Naive thymus-derived CD4-positive, alpha-beta T cell (primary cell): ENCODE data around the gene THAP4. TPM values are rescaled to one million over a fixed set of nuclear protein-coding genes. Genes with fewer than 3 reads are reported as not detected.

Source experiments
- ATAC-seq: fragments of 150-1000 bp; cut with Tn5 transposase; 2 replicates; pipeline ENCODE4 v1.10.0; 2021; ENCODE audit warnings: mild to moderate bottlenecking, moderate library complexity
- CTCF ChIA-PET: fragments of 350-600 bp; sonication (Branson Sonifier 250); formaldehyde crosslinking; loops from one replicate; lab custom pipeline; 2021; ENCODE audit warnings: antibody characterized with exemption; lab: Charles Lee
- POLR2A ChIA-PET: fragments of 350-600 bp; sonication (Branson Sonifier 250); formaldehyde crosslinking; loops from one replicate; lab custom pipeline; 2021; ENCODE audit warnings: antibody characterized with exemption, inconsistent platforms; lab: Charles Lee
- DNase-seq, 9 donors: peaks; one replicate each; pipeline versions ENCODE4 v3.0.0 to v3.0.0-alpha.2; 2020 to 2022; ENCODE audit warnings: mixed read lengths in 1 of 9
- H3K27ac ChIP-seq: one replicate; pipeline ENCODE4 v1.7.0; 2013; ENCODE audit warnings: mild to moderate bottlenecking, low read depth, low read length, moderate library complexity
- H3K27me3 ChIP-seq, 2 donors: one replicate each; pipeline ENCODE4 v1.7.0; 2013; ENCODE audit warnings: low read length in 2 of 2, mild to moderate bottlenecking in 2 of 2, moderate library complexity in 2 of 2; ENCODE audit not compliant: control insufficient read depth in 2 of 2, insufficient read depth in 2 of 2
- H3K36me3 ChIP-seq, 3 experiments: 1 replicate in 2 of 3; 2 replicates in 1 of 3; pipeline ENCODE4 v1.7.0; 2013; ENCODE audit warnings: low read length in 3 of 3, mild to moderate bottlenecking in 3 of 3, moderate library complexity in 1 of 3; ENCODE audit not compliant: insufficient read depth in 3 of 3, control insufficient read depth in 2 of 3
- H3K4me1 ChIP-seq, 2 donors: one replicate each; pipeline ENCODE4 v1.7.0; 2013; ENCODE audit warnings: low read length in 2 of 2, mild to moderate bottlenecking in 2 of 2, moderate library complexity in 1 of 2; ENCODE audit not compliant: control insufficient read depth in 2 of 2, insufficient read depth in 2 of 2
- H3K4me3 ChIP-seq: 2 replicates; pipeline ENCODE4 v1.7.0; 2013; ENCODE audit warnings: mild to moderate bottlenecking, low read length
- H3K9me3 ChIP-seq, 3 experiments: 1 replicate in 2 of 3; 2 replicates in 1 of 3; pipeline ENCODE4 v1.7.0; 2013; ENCODE audit warnings: low read length in 3 of 3; ENCODE audit not compliant: control insufficient read depth in 2 of 3
- H3K27ac Mint-ChIP-seq, 9 donors: one replicate each; pipeline ENCODE4 v1.8.0; 2020 to 2022; ENCODE audit warnings: mixed read lengths in 9 of 9, mild to moderate bottlenecking in 8 of 9, moderate library complexity in 5 of 9, inconsistent platforms in 2 of 9
- H3K27me3 Mint-ChIP-seq, 5 donors: one replicate each; pipeline ENCODE4 v1.8.0; 2021 to 2022; ENCODE audit warnings: mixed read lengths in 5 of 5, mild to moderate bottlenecking in 1 of 5
- H3K36me3 Mint-ChIP-seq, 5 donors: one replicate each; pipeline ENCODE4 v1.8.0; 2020 to 2022; ENCODE audit warnings: mixed read lengths in 5 of 5, mild to moderate bottlenecking in 3 of 5, inconsistent platforms in 1 of 5
- H3K4me1 Mint-ChIP-seq, 7 donors: one replicate each; pipeline ENCODE4 v1.8.0; 2020 to 2022; ENCODE audit warnings: mixed read lengths in 7 of 7, mild to moderate bottlenecking in 3 of 7, inconsistent platforms in 1 of 7
- H3K4me3 Mint-ChIP-seq, 10 donors: one replicate each; pipeline ENCODE4 v1.8.0; 2020 to 2022; ENCODE audit warnings: mild to moderate bottlenecking in 10 of 10, mixed read lengths in 10 of 10, moderate library complexity in 6 of 10, inconsistent platforms in 2 of 10
- H3K9me3 Mint-ChIP-seq, 11 donors: one replicate each; pipeline ENCODE4 v1.8.0; 2020 to 2022; ENCODE audit warnings: mixed read lengths in 11 of 11, mild to moderate bottlenecking in 4 of 11, inconsistent platforms in 1 of 11, moderate library complexity in 1 of 11
- intact Hi-C, 2 donors: fragments of 100-400 bp; cut with micrococcal nuclease; formaldehyde crosslinking; loops; one replicate each; pipeline ENCODE4 v1.15.1; 2023
- polyA plus RNA-seq, 2 donors: library from polyadenylated mRNA; unstranded; fragments of 300-500 nt; fragmentation: Illumina TruSeq; gene quantifications; one replicate each; pipeline ENCODE4 v1.2.3, GENCODE V29; 2021
- total RNA-seq, 6 experiments: library from RNA in 5 of 6; stranded (reverse) in 5 of 6; gene quantifications; 1 replicate in 5 of 6; 2 replicates in 1 of 6; pipeline ENCODE4 v1.2.3 and lab custom pipeline; 2021 to 2026

THAP4 gene
- total and polyA plus RNA-seq, 7 experiments from 2014 or later, result 26.4 to 56.2 (median 30.8) TPM

- Mint-ChIP-seq H3K27me3 (peaks cover 33 to 53% (median 38%) of the 10 kb centered on the region in 5 donors), H3K27ac (no peak overlapping the region), H3K4me1 (peaks cover 0 to 14% (median 12%) of the 10 kb centered on the region in 7 donors), H3K9me3 (peaks cover 0 to 29% (median 20%) of the 10 kb centered on the region in 11 donors), H3K36me3 (peaks cover 0 to 11% (median 0%) of the 10 kb centered on the region in 5 donors), H3K4me3 (no peak overlapping the region)
- intact Hi-C loops, result no loop called here
- POLR2A ChIA-PET, result no interaction called here
- no peak overlapping the region for H3K27ac ChIP-seq
- H3K9me3 ChIP-seq, result peaks cover 0 to 15% (median 0%) of the 10 kb centered on the region in 3 experiments
- no peaks in the 10 kb centered on the region for H3K4me1 ChIP-seq
- peaks cover 3 to 9% of the 10 kb centered on the region in 2 donors for H3K27me3 ChIP-seq
- DNase-seq (no peak), ATAC-seq (no peak)
- no peak overlapping the region for H3K4me3 ChIP-seq
- CTCF ChIA-PET, result no interaction called here
- H3K36me3 ChIP-seq, result no peaks in the 10 kb centered on the region
These were observed 83.0 kb downstream of the THAP4 start for GRCh38 chr2:241553981-241554380.

- H3K4me3 ChIP-seq, result no peak overlapping the region
- ATAC-seq (no peak), DNase-seq (no peak)
- peaks cover 3 to 9% of the 10 kb centered on the region in 2 donors for H3K27me3 ChIP-seq
- Mint-ChIP-seq H3K36me3 (peaks cover 0 to 11% (median 0%) of the 10 kb centered on the region in 5 donors), H3K27me3 (peaks cover 32 to 52% (median 38%) of the 10 kb centered on the region in 5 donors), H3K4me1 (peaks cover 0 to 14% (median 12%) of the 10 kb centered on the region in 7 donors), H3K27ac (no peak overlapping the region), H3K9me3 (peaks cover 0 to 29% (median 20%) of the 10 kb centered on the region in 11 donors), H3K4me3 (no peak overlapping the region)
- no peaks in the 10 kb centered on the region for H3K4me1 ChIP-seq
- intact Hi-C loops, result no loop called here
- H3K36me3 ChIP-seq, result no peaks in the 10 kb centered on the region
- POLR2A ChIA-PET, result no interaction called here
- H3K9me3 ChIP-seq, result peaks cover 0 to 15% (median 0%) of the 10 kb centered on the region in 3 experiments
- CTCF ChIA-PET, result no interaction called here
- H3K27ac ChIP-seq, result no peak overlapping the region
These were observed 83.5 kb downstream of the THAP4 start for GRCh38 chr2:241553512-241553830.

- CTCF ChIA-PET, result no interaction called here
- H3K27me3 ChIP-seq, result peaks cover 0 to 3% of the 10 kb centered on the region in 2 donors
- Mint-ChIP-seq H3K36me3 (no peaks in the 10 kb centered on the region), H3K9me3 (peaks cover 0 to 19% (median 11%) of the 10 kb centered on the region in 11 donors), H3K4me3 (no peak overlapping the region), H3K4me1 (peaks cover 0 to 8% (median 3%) of the 10 kb centered on the region in 7 donors), H3K27ac (no peak overlapping the region), H3K27me3 (peaks cover 20 to 39% (median 25%) of the 10 kb centered on the region in 5 donors)
- H3K9me3 ChIP-seq, result peaks cover 0 to 8% (median 0%) of the 10 kb centered on the region in 3 experiments
- ATAC-seq (no peak), DNase-seq (no peak)
- intact Hi-C loops, result no loop called here
- H3K4me1 ChIP-seq, result no peaks in the 10 kb centered on the region
- H3K4me3 ChIP-seq, result no peak overlapping the region
- no peak overlapping the region for H3K27ac ChIP-seq
- no peaks in the 10 kb centered on the region for H3K36me3 ChIP-seq
- POLR2A ChIA-PET, result no interaction called here
These were observed 84.8 kb downstream of the THAP4 start for GRCh38 chr2:241551998-241552737.

GRCh38 chr2:241551599-241551997 lies 85.4 kb downstream of the THAP4 start:
- Histone ChIP-seq H3K4me1 (no peaks in the 10 kb centered on the region), H3K9me3 (peaks cover 0 to 2% (median 0%) of the 10 kb centered on the region in 3 experiments), H3K4me3 (no peak overlapping the region), H3K27ac (no peak overlapping the region), H3K36me3 (no peaks in the 10 kb centered on the region), H3K27me3 (peaks cover 0 to 3% of the 10 kb centered on the region in 2 donors)
- intact Hi-C loops, result no loop called here
- Mint-ChIP-seq H3K27ac (no peak overlapping the region), H3K27me3 (peaks cover 15 to 34% (median 20%) of the 10 kb centered on the region in 5 donors), H3K4me1 (peaks cover 0 to 8% (median 3%) of the 10 kb centered on the region in 7 donors), H3K4me3 (no peak overlapping the region), H3K9me3 (peaks cover 0 to 13% (median 5%) of the 10 kb centered on the region in 11 donors), H3K36me3 (no peaks in the 10 kb centered on the region)
- ATAC-seq (no peak), DNase-seq (no peak)
- POLR2A ChIA-PET, result no interaction called here
- CTCF ChIA-PET, result no interaction called here

GRCh38 chr2:241550616-241551580 lies 86.1 kb downstream of the THAP4 start:
- H3K9me3 ChIP-seq, result no peaks in the 10 kb centered on the region
- DNase-seq (no peak), ATAC-seq (no peak)
- no peak overlapping the region for H3K27ac ChIP-seq
- Mint-ChIP-seq H3K36me3 (no peaks in the 10 kb centered on the region), H3K9me3 (peaks cover 0 to 9% (median under 1%) of the 10 kb centered on the region in 11 donors), H3K27ac (no peak overlapping the region), H3K4me1 (peaks cover 0 to 4% (median 3%) of the 10 kb centered on the region in 7 donors), H3K27me3 (peaks cover 14 to 31% (median 15%) of the 10 kb centered on the region in 5 donors), H3K4me3 (no peak overlapping the region)
- H3K27me3 ChIP-seq, result peaks cover 0 to 3% of the 10 kb centered on the region in 2 donors
- intact Hi-C loops, result no loop called here
- H3K36me3 ChIP-seq, result no peaks in the 10 kb centered on the region
- CTCF ChIA-PET, result no interaction called here
- POLR2A ChIA-PET, result no interaction called here
- H3K4me1 ChIP-seq, result no peaks in the 10 kb centered on the region
- no peak overlapping the region for H3K4me3 ChIP-seq

- no peak overlapping the region for H3K27ac ChIP-seq
- no peak for ATAC-seq
- H3K27me3 ChIP-seq, result peaks cover 3% of the 10 kb centered on the region in 2 donors
- no peak overlapping the region for H3K4me3 ChIP-seq
- Mint-ChIP-seq H3K4me1 (no peaks in the 10 kb centered on the region), H3K36me3 (no peaks in the 10 kb centered on the region), H3K4me3 (no peak overlapping the region), H3K9me3 (peaks cover 0 to 3% (median 0%) of the 10 kb centered on the region in 11 donors), H3K27ac (no peak overlapping the region), H3K27me3 (peaks cover 12 to 23% (median 15%) of the 10 kb centered on the region in 5 donors)
- H3K4me1 ChIP-seq, result no peaks in the 10 kb centered on the region
- CTCF ChIA-PET, result no interaction called here
- DNase-seq, result no peak
- no peaks in the 10 kb centered on the region for H3K36me3 ChIP-seq
- intact Hi-C loops, result no loop called here
- POLR2A ChIA-PET, result no interaction called here
- no peaks in the 10 kb centered on the region for H3K9me3 ChIP-seq
These were observed 88.5 kb downstream of the THAP4 start for GRCh38 chr2:241548451-241548835.
